HS-5 (cell line): ENCODE measurements around the gene PLA2G6.

Experiments used
- DNase-seq: peaks from one replicate; pipeline ENCODE4 v3.0.0-alpha.2; 2012; ENCODE audit warnings: low read depth

Gene PLA2G6

GRCh38 chr22:38070250-38070921 is 111.2 kb downstream of the PLA2G6 start:
- no peak for DNase-seq

GRCh38 chr22:38069372-38070249 is 112.0 kb downstream of the PLA2G6 start:
- DNase-seq: no peak

GRCh38 chr22:38068641-38069371 is 112.8 kb downstream of the PLA2G6 start:
- no peak for DNase-seq

GRCh38 chr22:38067761-38068360 is 113.8 kb downstream of the PLA2G6 start:
- DNase-seq: no peak

- no peak for DNase-seq
These were observed 114.6 kb downstream of the PLA2G6 start for GRCh38 chr22:38067028-38067415.

GRCh38 chr22:38066381-38067027 is 115.1 kb downstream of the PLA2G6 start:
- no peak for DNase-seq

GRCh38 chr22:38065539-38065938 is 116.1 kb downstream of the PLA2G6 start:
- DNase-seq: no peak

- no peak for DNase-seq
These were observed 118.8 kb downstream of the PLA2G6 start for GRCh38 chr22:38062791-38063190.
